HG03139 (cell line): ENCODE results near the gene TMEM59.
"Not testable (repeated sequence)": the region's sequence is repeated elsewhere in the genome, so short reads cannot be mapped to it uniquely, and the experiment has no call there.

Source experiments
- ATAC-seq: cut with Tn5 transposase; IDR thresholded peaks from one replicate; pipeline ENCODE4 v1.9.1; 2021; ENCODE audit not compliant: unreplicated experiment

Gene TMEM59

DNA sequence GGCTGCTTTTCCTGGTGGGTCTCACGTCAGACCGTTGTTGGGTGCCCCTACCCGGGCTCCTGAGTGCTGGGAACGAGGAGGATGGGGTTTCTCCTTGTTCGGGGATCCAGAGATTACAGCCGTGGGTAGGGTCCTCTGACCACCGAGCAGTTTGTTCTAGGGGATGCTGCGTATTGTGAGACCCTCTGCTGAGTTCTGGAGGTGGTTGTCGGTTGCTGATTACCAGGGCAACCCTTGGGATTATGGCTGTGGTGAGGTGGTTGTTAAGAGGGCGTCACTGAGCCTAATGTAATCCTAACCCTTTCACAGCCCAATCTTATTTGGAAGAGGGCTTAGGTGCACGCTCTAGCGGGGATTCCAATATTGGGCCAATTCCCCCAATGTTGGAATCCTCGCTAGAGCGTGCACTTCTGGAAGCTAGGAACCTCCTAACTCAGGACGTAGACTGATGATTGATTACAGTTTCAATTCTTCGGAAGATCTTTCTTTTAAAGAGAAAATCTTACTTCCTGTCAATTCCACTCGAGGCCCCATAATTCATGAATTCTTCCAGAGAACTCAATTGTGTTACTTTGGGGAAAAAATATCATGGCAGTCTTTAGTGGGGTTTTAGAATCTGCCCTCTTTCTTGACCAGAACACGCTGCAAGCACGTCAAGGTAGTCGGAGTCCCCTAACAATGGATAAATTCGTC lies 887 bp upstream of the TMEM59 start:
- ATAC-seq, result peak; percentile 1

DNA sequence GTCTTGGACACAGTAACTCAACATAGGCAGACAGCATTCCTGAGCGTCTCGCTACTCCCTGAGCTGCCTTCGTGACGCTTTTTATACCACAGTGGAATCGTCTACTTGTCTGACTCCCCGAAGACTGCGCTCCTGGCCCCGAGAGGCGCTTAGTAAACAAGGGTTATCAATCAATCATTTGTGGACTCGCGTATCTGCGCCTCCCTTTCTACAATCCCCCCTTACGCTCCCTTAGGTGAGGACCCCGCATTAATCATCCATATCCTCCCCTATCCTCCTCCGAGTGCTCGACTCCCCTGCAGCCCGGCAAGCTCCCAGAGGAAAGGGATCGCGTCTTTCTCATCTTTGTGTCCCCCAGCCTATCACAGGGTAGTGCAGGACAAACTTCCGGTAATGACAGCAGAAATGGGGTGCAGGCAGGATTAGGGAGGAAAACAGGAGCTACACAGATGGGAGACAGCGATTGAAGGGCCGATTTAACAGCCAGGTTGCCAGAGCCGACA lies 522 bp downstream of the TMEM59 start:
- ATAC-seq, result peak; percentile 6

DNA sequence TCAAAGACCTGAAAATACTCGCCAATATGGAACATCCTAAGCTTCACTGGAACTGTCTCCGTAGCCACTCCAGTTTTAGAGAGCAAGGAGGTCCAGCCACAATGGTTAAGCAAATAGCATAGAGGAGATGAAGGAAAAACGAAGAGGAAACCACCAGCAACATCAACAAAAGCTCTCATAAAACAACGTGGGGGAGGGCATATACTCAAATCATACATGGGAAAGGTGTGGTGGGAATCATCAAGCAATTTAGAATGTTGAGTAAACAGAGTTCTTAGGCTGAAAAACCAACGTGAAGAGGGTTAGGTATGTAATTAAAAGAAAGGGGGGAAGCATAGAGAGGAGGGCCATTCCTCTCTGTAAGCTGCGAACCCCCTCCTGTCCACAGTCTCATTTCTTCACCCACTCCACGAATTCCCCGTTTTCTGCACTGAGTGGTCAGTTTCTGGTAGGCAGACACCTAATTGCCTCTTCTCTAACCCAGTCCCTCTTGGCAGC lies 1.0 kb downstream of the TMEM59 start:
- ATAC-seq, result no peak

DNA sequence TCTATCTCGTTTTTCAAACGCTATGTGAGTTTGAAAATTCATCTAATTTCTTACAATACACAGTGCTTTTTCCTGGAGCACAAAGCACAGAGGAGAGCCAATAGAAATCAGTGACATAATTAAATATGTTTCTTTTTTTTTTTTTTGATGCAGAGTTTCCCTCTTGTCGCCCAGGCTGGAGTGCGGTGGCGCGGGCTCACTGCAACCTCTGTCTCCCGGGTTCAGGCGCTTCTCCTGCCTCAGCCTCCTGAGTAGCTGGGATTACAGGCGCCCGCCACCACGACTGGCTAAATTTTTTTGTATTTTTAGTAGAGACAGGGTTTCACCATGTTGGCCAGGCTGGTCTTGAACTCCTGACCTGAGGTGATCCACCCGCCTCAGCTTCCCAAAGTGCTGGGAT lies 2.6 kb downstream of the TMEM59 start:
- ATAC-seq, result not testable (repeated sequence)

DNA sequence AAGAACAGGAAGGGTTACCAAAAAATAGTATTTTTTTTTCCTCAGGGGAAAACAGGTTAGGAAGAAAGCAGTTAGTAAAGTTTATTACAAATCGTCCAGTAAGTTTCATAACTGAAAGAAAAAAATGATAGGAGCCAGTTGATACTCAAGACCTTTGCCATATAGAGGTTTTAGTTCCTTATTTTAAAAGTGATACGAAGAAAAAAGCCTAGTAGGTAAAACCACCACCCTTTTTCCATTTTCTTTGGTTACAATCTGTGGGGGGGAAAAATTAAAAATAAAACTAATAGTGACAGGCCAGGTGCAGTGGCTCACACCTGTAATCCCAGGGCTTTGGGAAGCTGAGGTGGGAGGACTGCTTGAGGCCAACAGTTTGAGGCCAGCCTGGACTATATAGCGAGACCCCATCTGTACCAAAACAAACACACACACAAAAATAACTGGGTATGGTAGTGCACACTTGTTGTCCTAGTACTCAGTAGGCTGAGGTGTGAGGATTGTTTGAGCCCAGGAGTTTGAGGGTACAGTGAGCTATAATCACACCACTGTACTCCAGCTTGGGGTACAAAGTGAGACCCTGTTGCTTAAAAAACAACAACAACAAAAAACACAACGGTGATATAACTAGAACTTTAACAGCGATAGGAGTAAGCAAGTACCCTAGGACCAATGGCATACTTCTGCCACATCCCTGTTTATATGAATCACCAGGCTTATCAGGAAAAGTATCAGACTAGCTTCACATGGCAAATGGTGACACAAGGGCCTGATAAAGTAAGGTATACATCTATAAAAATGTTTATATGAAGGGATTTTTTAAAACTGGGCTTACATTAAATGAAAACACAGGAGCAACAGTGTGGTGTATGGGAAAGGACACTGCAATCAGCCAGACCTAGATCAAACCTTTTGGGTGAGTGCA lies 5.4 kb downstream of the TMEM59 start:
- no peak for ATAC-seq

DNA sequence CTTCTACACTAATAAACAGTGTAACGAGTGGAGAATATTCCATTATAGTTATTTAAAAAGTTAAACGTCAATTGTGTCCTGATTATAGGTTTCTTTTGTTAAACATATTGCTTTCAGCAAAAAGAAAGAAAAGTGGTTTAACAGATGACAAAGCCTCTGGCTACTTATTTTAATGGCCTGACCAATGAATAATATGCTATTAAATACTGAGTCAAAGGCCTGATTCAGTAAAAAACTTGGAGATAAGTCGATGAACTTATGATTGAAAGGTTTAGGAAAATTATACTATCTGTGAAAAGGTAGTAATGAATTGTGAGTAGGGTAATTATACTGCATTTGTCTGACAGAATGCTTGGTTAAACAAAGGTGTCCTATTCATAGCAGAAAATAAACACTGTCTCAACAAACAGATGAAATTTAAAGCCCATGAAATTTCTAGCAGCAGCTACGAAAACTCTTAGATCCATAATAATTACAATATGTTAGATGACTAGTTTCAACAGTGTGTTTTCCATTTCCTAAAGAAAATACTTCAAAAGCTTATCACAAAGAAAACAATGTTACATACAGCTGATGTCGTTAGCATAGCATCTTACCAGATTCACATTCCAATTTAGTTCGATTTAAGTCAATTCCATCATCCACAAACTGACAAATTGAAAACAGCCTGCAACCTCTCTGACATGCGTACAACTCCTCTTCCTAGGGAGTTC lies 6.2 kb downstream of the TMEM59 start:
- no peak for ATAC-seq

DNA sequence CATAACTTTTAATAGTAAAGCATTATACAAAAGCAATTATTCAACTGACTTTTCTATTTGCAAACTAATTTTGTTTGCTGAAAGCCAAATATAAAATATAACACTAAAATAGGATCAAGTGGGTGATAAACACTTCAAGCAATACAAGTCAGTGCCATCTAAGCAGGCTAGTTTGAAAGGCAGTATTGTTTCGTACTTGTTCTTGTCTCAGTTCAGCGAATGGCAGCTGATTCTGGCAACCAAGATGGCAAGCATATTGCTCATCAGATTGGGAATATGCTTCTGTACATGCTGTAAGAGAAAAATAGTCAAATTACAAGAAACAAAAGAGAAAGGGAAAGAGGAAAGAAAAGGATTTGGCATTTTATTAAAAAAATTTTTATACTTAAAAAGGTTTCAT lies 7.5 kb downstream of the TMEM59 start:
- no peak for ATAC-seq

DNA sequence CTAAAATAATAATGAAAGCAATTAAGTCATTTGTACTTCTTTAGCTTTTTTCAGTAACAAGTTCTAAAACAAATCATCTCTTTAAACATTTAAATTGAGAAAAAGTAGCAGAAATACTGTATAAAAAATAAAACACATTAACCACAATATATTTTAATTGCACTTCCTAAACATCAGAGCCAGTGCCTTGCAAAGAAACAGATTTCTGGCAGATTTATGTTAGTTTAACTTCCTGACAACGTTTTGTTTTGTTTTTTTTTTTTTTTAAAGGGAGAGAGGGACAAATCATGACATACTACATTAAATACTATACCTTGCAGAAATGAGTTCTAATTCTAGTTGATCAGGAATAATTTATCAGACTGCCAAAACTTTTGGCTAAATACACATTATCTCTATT lies 11.2 kb downstream of the TMEM59 start:
- ATAC-seq, result no peak

DNA sequence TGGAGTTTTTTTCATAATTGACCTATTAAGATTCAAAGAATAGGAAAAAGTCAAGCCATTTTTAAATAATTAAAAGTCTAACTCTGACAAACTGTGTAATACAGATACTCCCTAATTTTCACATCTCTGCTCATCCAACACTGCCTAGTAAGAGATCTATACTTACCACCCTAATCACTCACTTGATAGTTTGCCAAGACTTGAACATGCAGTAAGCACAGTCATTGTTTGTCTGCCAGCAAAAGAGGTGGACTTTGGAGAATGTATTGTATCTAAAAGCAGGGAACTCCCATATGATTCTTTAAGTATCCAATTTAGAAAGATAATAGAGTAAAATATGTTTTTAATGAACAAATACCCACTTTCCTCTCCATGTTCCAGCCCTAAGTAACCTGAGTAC lies 15.5 kb downstream of the TMEM59 start:
- ATAC-seq, result no peak

DNA sequence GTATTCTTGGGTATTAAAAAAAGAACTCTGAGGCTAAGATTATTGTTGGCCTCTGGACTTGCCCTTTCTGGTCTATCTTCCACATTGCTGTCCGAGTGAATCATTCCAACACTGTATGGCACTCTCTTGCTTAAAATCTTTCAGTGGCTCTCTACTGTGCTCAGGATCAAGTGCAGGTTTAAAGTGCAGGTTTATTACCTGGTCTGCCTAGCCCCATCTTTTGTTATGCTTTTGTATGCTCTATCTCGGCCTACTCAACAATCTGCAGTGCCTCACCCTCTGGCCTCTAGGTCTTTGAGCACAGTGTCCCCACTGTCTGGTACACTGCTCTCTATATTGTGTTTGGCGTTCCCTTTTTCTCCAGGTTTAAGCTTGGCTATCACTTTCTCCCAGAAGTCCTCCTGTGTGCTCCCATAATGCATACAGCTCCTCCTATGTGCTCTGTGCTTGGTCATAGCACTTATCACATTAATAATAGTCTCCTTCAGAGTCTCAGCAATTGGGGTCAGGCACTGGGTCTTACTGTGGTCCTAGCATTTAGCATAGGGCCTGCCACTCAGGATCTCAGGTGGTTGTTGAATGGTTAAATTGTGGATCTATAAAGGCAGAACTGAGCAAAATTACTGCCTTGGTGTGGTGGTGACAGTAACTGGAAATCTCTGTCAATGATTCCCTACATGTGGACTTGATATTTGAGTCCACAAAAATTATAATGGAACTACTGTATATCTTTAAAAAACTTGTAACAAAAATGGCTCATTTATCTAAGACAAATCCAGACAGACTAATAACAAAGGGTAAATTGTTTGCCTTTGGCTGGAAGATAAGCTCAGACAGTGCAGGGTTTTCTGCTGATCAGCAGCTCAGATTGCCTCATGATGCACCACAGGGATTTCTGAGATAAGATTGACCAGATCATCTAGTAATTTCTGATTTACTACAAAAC lies 24.4 kb downstream of the TMEM59 start:
- ATAC-seq, result no peak

DNA sequence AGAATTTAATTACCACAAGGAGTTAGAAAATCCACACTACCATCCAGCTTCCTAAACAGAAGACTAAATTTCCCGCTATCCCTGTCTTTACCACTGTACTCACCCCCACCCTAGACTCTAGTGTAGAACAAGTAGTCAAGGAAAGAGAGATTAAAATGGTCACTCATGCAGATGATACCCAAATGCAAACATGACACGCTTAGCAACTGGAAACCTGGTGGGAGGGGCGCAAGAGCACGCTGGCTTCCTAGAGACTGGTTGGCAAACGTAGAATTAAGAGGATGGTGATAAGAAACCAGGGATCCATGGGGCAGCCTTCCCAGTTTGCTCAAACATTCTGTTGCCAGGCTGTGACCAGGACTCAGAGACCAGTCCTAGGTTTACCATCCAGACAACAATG lies 25.2 kb downstream of the TMEM59 start:
- ATAC-seq, result no peak

DNA sequence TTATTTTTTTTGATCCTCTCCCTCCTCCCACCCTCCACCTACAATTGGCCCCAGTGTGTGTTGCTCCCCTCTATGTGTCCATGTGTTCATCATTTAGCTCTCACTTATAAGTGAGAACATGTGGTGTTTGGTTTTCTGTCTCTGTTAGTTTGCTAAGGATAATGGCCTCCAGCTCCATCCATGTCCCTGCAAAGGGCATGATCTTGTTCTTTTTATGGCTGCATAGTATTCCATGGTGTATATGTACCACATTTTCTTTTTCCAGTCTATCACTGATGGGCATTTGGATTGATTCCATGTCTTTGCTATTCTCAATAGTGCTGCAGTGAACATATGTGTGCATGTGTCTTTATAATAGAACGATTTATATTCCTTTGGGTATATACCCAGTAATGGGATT lies 28.2 kb downstream of the TMEM59 start:
- ATAC-seq, result not testable (repeated sequence)

DNA sequence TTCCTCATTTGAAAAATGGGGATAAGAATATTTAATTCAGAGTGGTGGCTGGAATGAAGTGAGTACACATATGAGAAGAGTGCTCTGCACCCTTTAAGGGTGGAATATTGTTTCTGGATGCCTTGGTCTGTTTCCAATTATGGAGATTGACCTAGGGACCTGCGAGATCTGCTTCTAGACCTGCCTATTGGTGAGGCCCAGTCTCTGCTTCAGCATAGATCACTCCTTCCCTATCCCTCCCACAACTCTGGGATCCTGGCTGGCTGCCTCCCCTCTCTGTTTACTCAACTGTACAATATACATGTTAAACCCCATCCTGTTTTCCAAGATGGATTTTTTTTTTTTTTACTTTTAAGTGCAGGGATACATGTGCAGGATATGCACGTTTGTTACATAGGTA lies 28.6 kb downstream of the TMEM59 start:
- ATAC-seq, result no peak

DNA sequence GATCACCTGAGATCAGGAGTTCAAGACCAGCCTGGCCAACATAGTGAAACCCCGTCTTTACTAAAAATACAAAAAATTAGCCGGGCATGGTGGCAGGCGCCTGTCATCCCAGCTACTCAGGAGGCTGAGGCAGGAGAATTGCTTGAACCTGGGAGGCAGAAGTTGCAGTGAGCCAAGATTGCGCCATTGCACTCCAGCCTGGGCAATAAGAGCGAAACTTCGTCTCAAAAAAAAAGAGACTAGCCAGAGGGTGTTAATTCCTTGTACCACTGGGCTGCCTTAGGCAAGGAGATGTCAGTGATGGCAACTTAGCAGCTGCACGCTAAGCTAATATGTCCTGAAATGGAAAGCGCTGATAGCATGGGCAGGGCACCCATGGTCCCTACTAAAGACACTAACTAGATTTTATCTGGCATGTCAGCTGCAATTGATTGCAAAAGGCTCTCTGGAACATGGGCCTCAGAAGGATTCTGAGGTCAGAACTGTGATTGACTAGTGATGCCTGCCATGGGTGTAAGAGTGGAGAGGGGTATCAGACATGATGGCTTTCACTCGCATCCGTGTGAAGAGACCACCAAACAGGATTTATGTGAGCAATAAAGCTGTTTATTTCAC lies 33.3 kb downstream of the TMEM59 start:
- ATAC-seq, result not testable (repeated sequence)

DNA sequence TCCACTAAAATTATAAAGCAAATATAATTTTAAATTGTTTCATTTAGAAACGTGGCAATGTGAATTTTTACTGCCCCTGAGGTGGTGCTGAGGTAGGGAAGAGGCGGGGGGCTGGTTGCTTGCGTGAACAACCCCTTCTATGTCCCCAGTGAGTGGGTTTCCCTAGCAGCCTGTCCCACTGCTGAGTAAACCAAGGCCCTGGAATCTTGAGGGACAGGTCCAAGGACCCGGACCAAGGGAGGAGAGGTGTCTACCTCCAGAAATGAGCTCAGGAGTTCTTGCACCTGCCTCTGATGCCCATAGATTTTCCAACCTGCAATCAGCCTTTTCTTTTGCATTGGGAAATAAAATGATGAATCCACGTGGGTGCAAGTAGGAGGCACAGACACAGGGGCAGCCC lies 34.4 kb downstream of the TMEM59 start:
- ATAC-seq, result no peak

DNA sequence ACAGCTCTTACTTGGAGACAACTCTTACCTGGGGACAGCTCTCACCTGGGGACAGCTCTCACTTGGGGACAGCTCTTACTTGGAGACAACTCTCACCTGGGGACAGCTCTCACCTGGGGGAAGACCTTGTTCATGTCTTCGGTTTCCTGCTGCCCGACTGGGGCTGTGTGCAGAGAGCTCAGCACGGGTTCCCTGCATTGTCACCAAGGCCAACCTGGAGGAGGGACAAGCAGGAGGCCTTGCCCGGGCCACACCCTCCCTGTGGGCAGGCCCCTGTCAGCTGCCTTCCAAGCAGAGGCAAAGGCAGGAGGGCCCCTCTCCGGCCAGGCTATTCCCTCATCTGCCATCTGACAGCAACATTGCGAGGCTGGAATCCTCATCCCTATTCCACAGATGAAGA lies 35.0 kb downstream of the TMEM59 start, which contains the start of gene LDLRAD1:
LDLRAD1 (minus strand) TSS at position 208 of the 400 bp plus-strand sequence; CDS start at position 134, 74 bp downstream.
- ATAC-seq, result no peak

DNA sequence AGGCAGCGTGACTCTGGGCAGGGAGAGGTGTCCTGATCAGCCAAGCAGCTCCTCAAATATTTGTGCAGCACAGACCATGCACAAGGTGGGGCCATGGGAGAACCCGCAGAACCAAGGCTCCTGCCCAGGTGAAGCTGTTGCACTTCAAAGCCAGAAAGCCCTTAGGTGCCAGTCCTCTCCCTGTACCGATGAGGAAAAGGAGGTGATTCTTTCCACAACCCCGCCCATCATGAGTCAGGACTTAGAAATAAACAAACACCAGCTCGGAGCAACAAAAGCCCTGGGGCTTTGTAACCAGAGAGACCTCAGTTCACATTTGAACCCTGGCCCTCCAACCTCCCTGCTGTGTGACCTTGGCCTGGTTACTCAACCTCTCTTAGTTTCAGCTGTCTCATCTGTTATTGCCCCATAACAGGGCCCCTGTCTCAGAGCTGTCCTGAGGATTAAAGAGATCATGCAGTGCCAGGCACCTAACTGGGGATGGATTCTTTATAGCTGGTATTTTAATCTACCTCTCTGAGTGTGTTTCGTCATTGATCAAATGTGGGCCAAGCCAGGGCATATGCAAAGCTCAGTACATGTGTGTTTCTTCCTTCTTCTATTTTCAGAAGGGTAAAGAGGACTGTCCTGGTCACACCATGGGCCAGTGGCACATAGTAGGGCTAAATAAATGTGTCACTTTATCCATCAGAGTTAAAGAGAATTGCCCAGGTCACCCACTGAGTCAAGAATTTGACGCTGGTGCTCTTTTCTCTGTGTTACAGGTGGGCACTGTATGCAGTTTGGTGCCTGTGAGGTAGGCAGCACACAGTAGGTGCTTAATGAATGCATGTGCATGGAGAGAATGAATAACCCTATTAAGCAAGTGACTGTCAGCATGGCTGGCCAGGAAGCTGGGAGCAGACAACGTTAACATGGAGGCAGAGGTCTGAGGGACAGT lies 36.4 kb downstream of the TMEM59 start:
- ATAC-seq, result no peak

DNA sequence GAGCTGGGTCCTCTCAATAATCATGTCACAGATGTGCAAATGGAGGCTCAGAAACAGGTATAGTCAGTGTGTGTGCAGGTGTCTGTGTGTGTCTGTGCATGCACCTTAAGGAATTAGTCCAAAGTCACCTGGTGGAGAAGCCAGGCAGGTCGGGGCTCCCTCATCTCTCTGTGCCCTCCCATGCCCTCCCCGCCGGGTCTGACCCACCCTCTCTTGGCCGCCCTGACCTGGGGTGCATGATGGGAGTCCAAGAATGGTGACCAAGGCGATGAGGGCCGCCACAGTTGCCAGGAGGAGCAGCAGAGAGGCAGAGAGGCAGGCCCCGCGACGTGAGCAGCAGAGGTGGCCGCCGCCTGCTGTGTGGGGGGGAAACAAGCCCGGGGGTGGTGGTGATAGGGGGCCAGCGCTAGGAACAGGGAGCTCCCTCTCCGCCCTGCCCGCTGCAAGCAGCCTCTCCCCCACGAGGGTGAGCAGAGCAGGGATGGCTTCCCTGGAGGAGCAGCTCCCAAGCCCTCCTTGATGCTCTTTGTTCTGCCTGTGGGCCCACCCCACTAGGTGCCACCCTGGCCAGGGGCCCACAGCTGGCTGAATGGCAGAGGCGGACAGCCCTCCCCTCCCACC lies 38.9 kb downstream of the TMEM59 start:
- ATAC-seq, result no peak
